Measurements from ENCODE around the gene EXOC2. TPM values are rescaled to one million over a fixed set of nuclear protein-coding genes. Genes with fewer than 3 reads are reported as not detected.

The EXOC2 gene
- total and polyA plus RNA-seq, 10 of the 15 experiments (the other 5 are each of a cell fraction or from before 2014, with no cell fraction given) = 8.7 to 32.8 (median 20.7) TPM

Other genes with a start within 250 kb of the EXOC2 start
- 0.68 and 1.1 TPM in 2 replicates for gene HUS1B, start 36.0 kb downstream of the EXOC2 start, total RNA-seq (2014; rRNA removed)
- 0.27 and 0.51 TPM in 2 replicates for gene HUS1B, start 36.0 kb downstream of the EXOC2 start, total RNA-seq (2014; rRNA removed; fragmentation: Illumina TruSeq; extraction: Trizol)
- 0.45 and 1.3 TPM in 2 replicates for gene HUS1B, start 36.0 kb downstream of the EXOC2 start, total RNA-seq (2021)
- 0.11 and 0.24 TPM in 2 replicates for gene HUS1B, start 36.0 kb downstream of the EXOC2 start, polyA plus RNA-seq (2011; rRNA removed)
- gene HUS1B, start 36.0 kb downstream of the EXOC2 start, polyA plus RNA-seq (2014; fragmentation: Illumina TruSeq; extraction: Trizol) = 0.13 TPM in 1 of 2 replicates, not detected in the other
- gene HUS1B, start 36.0 kb downstream of the EXOC2 start, polyA plus RNA-seq (2014; fragmentation: Nextera tagmentation; extraction: Ambion mirVana) = not detected
- 1.0 TPM in 1 of 2 replicates, not detected in the other for gene HUS1B, start 36.0 kb downstream of the EXOC2 start, polyA plus RNA-seq (2014; rRNA removed)
- 1 to 10 TPM in 1 of 2 experiments, under 1 TPM in 1; 0.86 to 1.1 TPM for gene HUS1B, start 36.0 kb downstream of the EXOC2 start, polyA plus RNA-seq (2016; fragmentation: Nextera tagmentation; extraction: Ambion mirVana)